ENCODE results near the gene APBA2. TPM values are rescaled to one million over a fixed set of nuclear protein-coding genes. Genes with fewer than 3 reads are reported as not detected.

Gene APBA2
- total and polyA plus RNA-seq, 8 donors = 0.45 to 13.3 (median 2.0) TPM; not detected in 1

DNA sequence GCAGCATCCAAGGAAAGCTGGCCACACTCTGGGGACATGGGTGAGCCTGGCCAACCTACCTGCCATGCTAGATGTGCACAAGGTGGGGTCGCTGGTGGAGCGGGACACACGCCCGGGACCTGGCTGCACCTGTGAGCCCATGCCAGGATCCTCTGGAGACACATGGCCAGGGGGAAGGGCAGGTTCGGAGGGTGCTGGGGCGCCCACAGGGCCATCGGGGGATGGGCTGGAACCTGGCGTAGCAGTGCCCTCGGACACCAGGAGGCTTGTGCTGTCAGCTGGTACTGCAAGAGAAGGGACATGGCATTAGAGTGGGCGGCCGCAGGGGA, 240.4 kb downstream of the APBA2 start:
- H3K4me1 ChIP-seq = no peaks in the 10 kb centered on the region
- H3K4me3 ChIP-seq = no peak overlapping the region
- no peak for DNase-seq
- peaks cover 0 to 34% (median 0%) of the 10 kb centered on the region in 3 donors for H3K27me3 ChIP-seq
- H3K36me3 ChIP-seq = no peaks in the 10 kb centered on the region
- 78 to 98% (median 82%) methylated on average over 6 to 11 of the region's 11 CpGs for WGBS, 5 donors
- no peak overlapping the region for H3K27ac ChIP-seq
- intact Hi-C loops (cut with DNase I; ENCODE audit: low total_unique reads) = no loop called here
- TF ChIP-seq, protein P1, sequence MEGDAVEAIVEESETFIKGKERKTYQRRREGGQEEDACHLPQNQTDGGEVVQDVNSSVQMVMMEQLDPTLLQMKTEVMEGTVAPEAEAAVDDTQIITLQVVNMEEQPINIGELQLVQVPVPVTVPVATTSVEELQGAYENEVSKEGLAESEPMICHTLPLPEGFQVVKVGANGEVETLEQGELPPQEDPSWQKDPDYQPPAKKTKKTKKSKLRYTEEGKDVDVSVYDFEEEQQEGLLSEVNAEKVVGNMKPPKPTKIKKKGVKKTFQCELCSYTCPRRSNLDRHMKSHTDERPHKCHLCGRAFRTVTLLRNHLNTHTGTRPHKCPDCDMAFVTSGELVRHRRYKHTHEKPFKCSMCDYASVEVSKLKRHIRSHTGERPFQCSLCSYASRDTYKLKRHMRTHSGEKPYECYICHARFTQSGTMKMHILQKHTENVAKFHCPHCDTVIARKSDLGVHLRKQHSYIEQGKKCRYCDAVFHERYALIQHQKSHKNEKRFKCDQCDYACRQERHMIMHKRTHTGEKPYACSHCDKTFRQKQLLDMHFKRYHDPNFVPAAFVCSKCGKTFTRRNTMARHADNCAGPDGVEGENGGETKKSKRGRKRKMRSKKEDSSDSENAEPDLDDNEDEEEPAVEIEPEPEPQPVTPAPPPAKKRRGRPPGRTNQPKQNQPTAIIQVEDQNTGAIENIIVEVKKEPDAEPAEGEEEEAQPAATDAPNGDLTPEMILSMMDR (IDR thresholded peaks at IDR 0.05) = no peak
- TF ChIP-seq POLR2AphosphoS5 (IDR thresholded peaks at IDR 0.05) = no peak
- no peak for TF ChIP-seq EP300 (IDR thresholded peaks at IDR 0.05)
- no peak for TF ChIP-seq POLR2A (IDR thresholded peaks at IDR 0.05)
- no peaks in the 10 kb centered on the region for H3K9me3 ChIP-seq

DNA sequence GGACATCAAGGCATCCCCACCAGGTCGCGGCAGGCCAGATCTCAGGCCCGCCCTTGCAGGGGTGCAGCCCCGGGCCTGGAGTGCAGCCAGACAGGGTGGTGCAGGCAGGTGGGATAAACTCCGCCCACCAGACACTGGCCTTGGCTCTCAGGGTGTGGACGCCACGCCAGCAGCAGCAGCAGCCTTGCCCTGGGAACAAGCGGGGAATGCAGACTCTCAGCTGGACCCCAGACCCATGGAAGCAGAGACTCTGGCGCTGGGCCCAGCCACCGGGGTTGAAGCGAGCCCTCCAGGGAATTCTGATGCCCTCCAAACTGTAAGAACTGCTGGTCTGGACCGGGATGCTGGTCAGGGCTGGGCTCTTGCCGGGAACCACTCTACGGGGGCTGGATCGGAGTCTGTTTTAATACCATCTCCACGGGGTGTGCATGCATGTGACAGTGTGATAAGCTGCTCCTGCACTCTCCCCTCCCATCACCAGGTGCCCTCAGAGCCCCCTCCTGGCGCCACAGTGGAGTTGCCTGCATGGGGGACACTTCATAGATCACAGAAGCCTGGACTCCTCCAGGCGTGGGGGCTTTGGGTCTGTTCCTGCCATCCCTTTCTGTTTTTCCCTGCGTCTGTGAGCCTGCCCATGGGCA, 241.2 kb downstream of the APBA2 start:
- DNase-seq = no peak
- TF ChIP-seq POLR2AphosphoS5 (IDR thresholded peaks at IDR 0.05) (no peak), POLR2A (IDR thresholded peaks at IDR 0.05) (no peak), EP300 (IDR thresholded peaks at IDR 0.05) (no peak)
- TF ChIP-seq, protein P1 (IDR thresholded peaks at IDR 0.05) = no peak
- no peaks in the 10 kb centered on the region for H3K36me3 ChIP-seq
- no peaks in the 10 kb centered on the region for H3K9me3 ChIP-seq
- intact Hi-C loops (cut with DNase I; ENCODE audit: low total_unique reads) = no loop called here
- WGBS, 5 donors = 56 to 71% (median 61%) methylated on average over 9 to 19 of the region's 19 CpGs
- no peaks in the 10 kb centered on the region for H3K4me1 ChIP-seq
- no peak overlapping the region for H3K27ac ChIP-seq
- no peak overlapping the region for H3K4me3 ChIP-seq
- peaks cover 0 to 37% (median 0%) of the 10 kb centered on the region in 3 donors for H3K27me3 ChIP-seq

DNA sequence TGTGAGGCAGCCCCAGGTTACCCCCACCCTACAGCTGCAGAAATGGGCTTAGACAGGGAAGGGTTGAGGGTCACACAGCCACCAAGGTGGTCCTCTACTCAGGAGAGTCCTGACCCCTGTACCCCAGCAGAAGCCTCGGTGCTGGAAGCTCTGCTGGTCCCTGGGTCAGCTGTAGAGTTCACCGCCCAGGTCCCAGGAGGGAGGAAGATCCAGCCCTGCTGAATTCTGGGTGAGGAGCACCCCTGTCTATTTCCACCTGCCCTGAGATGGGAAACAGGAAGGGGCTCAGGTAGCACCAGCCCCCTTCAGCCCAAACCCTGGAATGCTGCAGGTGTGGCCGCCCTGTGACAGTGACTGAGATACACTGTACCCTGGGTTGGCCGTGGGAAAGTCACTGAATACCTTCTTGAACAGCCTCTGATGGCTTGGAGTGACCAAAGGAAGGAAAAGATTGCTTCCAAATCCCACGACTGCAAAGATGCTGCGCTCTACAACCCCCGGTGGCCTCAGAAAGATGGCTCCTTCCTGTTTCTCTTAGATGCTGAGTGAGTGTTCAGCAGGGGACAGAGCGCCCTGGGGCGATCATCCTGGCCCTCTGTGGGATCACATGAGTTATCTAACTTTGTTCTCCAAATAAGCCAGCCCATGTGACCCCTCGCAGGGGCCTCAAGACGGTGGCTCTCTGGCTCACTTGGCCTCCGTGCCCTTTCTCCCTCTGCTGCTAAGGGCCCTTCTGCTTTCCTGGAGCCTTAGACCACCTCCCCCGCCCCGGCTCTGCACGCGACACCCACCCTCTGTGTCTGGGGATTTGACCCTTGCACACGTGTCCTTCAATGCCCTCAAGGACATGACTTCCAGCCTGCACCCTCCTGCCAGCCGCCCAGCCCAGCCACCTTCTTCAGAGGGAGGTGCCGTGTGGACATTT, 242.0 kb downstream of the APBA2 start:
- Histone ChIP-seq H3K9me3 (no peaks in the 10 kb centered on the region), H3K27ac (no peak overlapping the region), H3K36me3 (no peaks in the 10 kb centered on the region), H3K4me3 (no peak overlapping the region), H3K27me3 (peaks cover 0 to 37% (median 0%) of the 10 kb centered on the region in 3 donors), H3K4me1 (no peaks in the 10 kb centered on the region)
- 66 to 78% (median 74%) methylated on average over 18 to 19 of the region's 19 CpGs for WGBS, 5 donors
- no peak for DNase-seq
- TF ChIP-seq POLR2AphosphoS5 (IDR thresholded peaks at IDR 0.05) (no peak), EP300 (IDR thresholded peaks at IDR 0.05) (no peak), POLR2A (IDR thresholded peaks at IDR 0.05) (no peak)
- TF ChIP-seq, protein P1 (IDR thresholded peaks at IDR 0.05) = no peak
- intact Hi-C loops (cut with DNase I; ENCODE audit: low total_unique reads) = no loop called here

DNA sequence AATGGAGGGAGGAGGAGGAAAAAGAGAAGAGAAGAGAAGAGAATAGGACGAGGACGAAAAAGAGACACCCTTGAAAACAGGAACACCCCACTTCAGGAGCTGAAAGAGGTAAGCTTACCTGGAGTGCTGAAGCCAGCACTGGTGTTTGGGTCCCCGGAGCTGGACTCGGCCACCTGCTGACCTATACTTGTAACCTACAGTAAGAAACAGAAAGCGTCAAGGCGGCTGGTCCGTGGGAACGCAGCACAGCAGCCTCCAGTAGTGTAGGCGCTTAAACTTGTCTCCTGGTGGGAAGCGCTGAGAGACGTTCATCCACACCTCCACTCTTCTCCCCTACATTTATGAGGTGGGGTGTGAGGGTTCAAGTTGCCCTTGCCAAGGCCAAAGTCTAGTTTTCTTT, 242.9 kb downstream of the APBA2 start:
- no peak for DNase-seq
- intact Hi-C loops (cut with DNase I; ENCODE audit: low total_unique reads) = no loop called here
- Histone ChIP-seq H3K4me1 (no peaks in the 10 kb centered on the region), H3K9me3 (no peaks in the 10 kb centered on the region), H3K4me3 (no peak overlapping the region), H3K27me3 (peaks cover 0 to 37% (median 0%) of the 10 kb centered on the region in 3 donors), H3K36me3 (no peaks in the 10 kb centered on the region), H3K27ac (no peak overlapping the region)
- 86 to 89% (median 89%) methylated on average over 11 of the region's 11 CpGs for WGBS, 5 donors
- TF ChIP-seq, protein P1 (IDR thresholded peaks at IDR 0.05) = no peak
- TF ChIP-seq EP300 (IDR thresholded peaks at IDR 0.05) = no peak
- no peak for TF ChIP-seq POLR2AphosphoS5 (IDR thresholded peaks at IDR 0.05)
- no peak for TF ChIP-seq POLR2A (IDR thresholded peaks at IDR 0.05)

Data from stomach (tissue), 9 donors.